Stimulated activated CD4-positive, alpha-beta T cell treated with anti-CD3 and anti-CD28 coated beads, TNF-alpha, amount 100 ng/mL, for 24 hours (primary cell): ENCODE data around the gene CSHL1.
A peak's percentile ranks its signal among the peaks of the same experiment; 100 is the strongest.
"Not testable (repeated sequence)": the region's sequence is repeated elsewhere in the genome, so short reads cannot be mapped to it uniquely, and the experiment has no call there.

ENCODE experiments used
- DNase-seq, 3 experiments: peaks; one replicate each; pipeline ENCODE4 v3.0.0-alpha.2; 2020; ENCODE audit warnings: low read depth in 3 of 3

CSHL1 gene

GRCh38 chr17:63918789-63919305, 7.8 kb upstream of the CSHL1 start, which contains the start of gene GH1:
GH1 (minus strand) TSS chr17:63918839; CDS start chr17:63918776, 63 bp downstream.
- not testable (repeated sequence) for DNase-seq

GRCh38 chr17:63918305-63918704, 7.2 kb upstream of the CSHL1 start:
- DNase-seq = no peak

GRCh38 chr17:63917646-63918045, 6.6 kb upstream of the CSHL1 start:
- DNase-seq = no peak

GRCh38 chr17:63917206-63917605, 6.1 kb upstream of the CSHL1 start:
- DNase-seq = not testable (repeated sequence)

- DNase-seq = no peak
Measured at GRCh38 chr17:63916566-63917185, 5.6 kb upstream of the CSHL1 start.

GRCh38 chr17:63915753-63916152, 4.7 kb upstream of the CSHL1 start:
- not testable (repeated sequence) for DNase-seq

- DNase-seq = no peak
Measured at GRCh38 chr17:63914471-63914870, 3.4 kb upstream of the CSHL1 start.

GRCh38 chr17:63911657-63912100, 621 bp upstream of the CSHL1 start:
- DNase-seq = peak; percentile 40 to 59 (median 57)

- DNase-seq = no peak
Measured at GRCh38 chr17:63910096-63910495, 962 bp downstream of the CSHL1 start.

GRCh38 chr17:63909586-63909985, 1.5 kb downstream of the CSHL1 start:
- DNase-seq = not testable (repeated sequence)

GRCh38 chr17:63907161-63907778, 3.8 kb downstream of the CSHL1 start:
- peak in 1 of 3 experiments; percentile 16 for DNase-seq

GRCh38 chr17:63904796-63905195, 6.3 kb downstream of the CSHL1 start:
- not testable (repeated sequence) for DNase-seq

- peak in 1 of 3 experiments; percentile 15 for DNase-seq
Measured at GRCh38 chr17:63903787-63904201, 7.3 kb downstream of the CSHL1 start.

- DNase-seq = not testable (repeated sequence)
Measured at GRCh38 chr17:63901971-63902370, 9.1 kb downstream of the CSHL1 start.

- DNase-seq = peak in 1 of 3 experiments; percentile 12
Measured at GRCh38 chr17:63898899-63899798, 11.9 kb downstream of the CSHL1 start.

- DNase-seq = not testable (repeated sequence)
Measured at GRCh38 chr17:63896524-63897354, 14.3 kb downstream of the CSHL1 start, which contains the start of gene CSH1. CSH1 (minus strand) TSS chr17:63896574; CDS start chr17:63896511, 63 bp downstream.

- not testable (repeated sequence) for DNase-seq
Measured at GRCh38 chr17:63894821-63895220, 16.2 kb downstream of the CSHL1 start.

GRCh38 chr17:63894021-63894420, 17.0 kb downstream of the CSHL1 start:
- DNase-seq = not testable (repeated sequence)

GRCh38 chr17:63892316-63893037, 18.6 kb downstream of the CSHL1 start:
- DNase-seq = not testable (repeated sequence)
